DMS53 treated with DMSO at 0.1 percent for 48 hours (cell line): Measurements from ENCODE around the gene RAB8A.

ENCODE experiments used
- DNase-seq: peaks from one replicate; lab custom pipeline; 2025; ENCODE audit not compliant: unreplicated experiment; lab: John Stamatoyannopoulos, UW

RAB8A gene

DNA sequence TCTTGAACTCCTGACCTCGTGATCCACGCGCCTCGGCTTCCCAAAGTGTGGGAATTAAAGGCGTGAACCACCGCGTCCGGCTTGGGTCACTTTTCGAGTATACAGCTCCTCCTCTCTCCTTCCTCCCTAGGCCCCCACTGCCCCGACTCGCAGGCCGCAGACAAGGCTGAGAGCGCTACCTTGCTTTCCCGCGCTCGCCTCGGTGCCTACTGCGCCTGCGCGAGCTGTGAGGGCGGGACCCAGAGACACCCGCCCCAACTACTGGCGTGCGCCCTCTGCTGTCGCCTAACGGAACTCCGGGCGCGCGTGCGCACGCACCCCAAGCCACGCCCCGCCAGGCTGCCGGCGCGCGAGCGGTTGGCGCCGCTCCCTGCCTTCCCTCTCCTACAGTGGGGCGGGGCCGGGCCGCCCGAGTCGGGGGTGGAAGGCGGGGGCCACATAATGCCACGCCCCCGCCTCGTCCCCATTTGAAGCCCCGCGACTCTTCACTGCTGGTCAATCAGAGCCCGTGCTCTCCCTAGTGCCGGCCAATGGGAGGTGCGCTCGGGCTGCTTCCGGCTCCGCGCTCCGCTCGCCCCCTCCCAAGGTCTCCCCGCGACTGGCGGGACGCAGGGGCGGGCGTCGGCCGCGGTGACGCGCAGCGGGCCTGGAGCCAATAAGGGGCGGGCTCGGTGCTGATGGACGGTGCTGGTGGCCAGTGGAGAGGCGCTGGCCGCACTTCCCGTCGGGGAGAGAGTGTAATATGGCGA, at the start of gene RAB8A:
Gene RAB8A, plus strand, starts transcription at position 730 of the 749 bp plus-strand sequence. Its CDS starts 13 bp downstream, at position 743.
- peak; percentile 91 for DNase-seq

GRCh38 chr19:16061943-16062342, 49.7 kb upstream of the RAB8A start:
- DNase-seq, result no peak

GRCh38 chr19:16062789-16063188, 48.9 kb upstream of the RAB8A start:
- no peak for DNase-seq

DNA sequence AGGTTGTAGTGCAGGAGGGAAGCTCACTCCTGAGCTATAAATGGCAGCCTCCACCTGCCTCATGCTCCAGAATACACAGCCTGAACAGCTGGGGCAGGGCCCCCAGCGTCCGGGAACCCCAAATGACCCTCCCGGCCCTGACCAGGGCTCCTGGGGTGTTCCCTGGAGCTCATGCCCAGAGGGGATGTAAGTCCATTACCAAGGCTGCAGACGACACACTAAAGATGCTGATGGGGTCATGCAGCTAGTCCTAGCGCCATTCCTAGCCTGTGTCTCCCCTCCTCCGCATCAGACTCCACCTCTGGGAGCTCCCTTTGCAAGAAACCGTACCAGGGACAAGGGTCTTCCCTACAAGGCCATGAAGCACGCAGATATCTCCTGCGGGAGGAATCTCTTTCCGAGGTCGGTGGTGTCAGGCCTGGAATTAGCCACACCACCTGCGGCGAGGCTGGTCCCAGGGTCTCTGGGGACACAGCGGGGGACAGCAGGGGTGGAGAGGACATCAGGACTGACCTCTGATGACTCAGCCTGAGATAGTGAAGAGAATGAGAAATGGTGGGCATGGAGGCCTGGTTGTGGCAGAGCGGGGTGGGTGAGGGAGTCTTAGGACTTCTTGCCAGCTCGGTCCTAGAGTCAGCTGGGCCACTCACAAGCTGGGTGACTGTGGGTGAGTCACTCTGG, 47.3 kb upstream of the RAB8A start:
- DNase-seq, result no peak

DNA sequence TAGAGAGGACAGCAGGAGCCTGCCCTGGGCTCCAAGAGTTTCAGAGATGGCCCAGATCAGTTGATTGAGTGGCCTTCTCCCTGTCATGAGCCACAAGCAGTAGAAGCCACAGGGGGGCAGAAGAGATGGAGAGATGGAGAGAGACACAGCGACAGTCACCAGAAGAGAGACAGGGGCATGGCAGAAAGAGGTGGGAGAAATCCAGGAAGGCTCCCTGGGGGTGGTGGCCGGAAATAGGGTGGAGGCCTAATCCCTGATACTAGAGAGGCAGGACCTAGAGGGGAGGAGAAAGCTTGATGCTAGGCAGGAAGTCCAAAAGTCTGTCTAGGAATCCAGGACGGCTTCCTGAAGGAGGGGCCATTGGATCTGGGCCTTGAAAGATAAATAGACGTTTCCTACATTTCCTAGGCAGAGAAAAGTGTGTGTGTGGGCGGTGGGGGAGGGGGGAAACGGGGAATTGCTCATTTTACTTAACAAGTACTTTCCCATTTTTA, 45.0 kb upstream of the RAB8A start:
- DNase-seq, result no peak

DNA sequence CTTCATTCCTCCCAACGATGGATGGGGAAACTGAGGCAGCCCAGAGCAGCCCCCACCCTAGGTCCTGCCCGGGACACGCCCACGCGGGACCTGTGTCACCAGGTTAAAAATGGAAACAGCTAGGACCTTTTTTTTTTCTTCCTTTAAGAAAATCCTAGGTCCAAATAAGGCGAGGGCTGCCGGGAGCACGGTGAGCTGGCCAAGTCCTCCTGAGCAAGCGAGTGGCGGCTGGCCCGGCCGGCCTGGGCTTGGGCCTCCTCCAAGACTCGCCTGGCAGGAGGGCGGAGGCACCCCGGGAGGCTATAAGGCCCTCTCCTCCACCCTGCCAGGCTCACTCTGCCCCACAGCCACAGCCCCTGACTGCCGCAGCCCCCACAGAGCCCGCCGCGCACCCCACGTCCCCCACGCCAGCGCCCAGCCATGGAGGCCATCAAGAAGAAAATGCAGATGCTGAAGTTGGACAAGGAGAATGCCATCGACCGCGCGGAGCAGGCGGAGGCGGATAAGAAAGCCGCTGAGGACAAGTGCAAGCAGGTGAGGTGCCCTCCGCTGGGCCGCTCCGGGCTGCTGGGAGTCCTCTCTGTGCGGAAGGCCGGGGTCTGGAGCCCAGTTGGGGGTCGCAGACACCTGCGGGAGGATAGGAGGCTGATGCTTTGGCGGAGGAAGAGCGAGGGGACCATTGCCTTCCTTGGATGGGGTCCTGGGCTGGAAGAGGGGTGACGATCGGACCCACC, 44.3 kb upstream of the RAB8A start:
- no peak for DNase-seq

GRCh38 chr19:16068696-16069259, 42.9 kb upstream of the RAB8A start:
- DNase-seq, result no peak

GRCh38 chr19:16069813-16070365, 41.8 kb upstream of the RAB8A start:
- no peak for DNase-seq

DNA sequence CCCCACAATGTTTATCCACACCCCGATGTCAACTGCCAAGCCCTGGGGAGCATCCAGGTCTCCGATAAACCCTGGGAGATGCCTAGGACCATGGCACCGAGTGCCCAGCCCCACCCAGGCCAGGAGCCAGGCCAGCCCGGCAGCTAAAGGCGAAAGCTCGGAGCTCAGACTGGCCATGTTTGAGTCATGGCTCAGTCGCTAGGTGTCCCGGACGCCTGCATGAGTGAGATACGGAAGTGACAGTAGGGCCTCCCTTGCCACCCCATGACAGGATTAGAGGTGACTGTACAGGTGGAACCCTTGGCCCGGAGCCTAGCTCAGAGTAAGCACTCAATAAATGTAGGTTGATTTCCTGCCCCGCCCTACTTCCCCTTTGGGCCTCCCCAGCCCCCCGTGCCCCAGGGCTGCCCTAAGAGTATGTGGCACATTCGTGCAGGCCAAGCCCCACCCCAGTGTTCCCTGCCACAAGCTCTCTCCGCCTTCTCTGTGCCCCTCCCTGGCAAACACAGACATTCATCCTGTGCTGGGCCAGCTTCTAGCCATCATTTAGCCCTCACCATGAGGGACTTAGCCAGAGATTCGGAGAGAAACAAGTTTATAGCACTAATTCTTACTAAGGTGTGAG, 41.2 kb upstream of the RAB8A start:
- DNase-seq, result no peak

DNA sequence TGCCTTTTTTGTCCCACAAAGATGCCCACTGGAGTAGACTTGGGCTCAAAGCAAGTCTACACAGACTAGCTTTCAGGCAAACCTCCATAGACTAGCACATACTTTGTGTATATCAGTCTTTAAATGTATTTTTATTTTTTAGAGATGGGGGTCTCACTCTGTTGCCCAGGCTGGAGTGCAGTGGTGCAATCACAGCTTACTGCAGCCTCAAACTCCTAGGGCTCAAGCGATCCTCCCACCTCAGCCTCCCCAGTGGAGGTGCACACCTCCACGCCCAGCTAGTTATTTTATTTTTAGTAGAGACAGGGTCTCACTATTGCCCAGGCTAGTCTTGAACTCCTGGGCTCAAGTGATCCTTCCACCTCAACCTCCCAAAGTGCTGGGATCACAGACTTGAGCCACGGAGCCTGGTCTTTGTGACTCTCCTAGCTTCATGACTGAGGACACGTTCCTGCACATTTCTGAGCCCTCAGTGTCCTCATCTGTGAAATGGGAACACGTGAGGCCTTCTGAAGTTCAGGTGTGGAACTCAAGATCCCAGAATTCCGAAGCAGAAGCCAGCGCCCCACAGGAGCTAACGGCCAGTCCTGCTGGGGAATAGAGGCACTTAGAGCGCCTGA, 40.5 kb upstream of the RAB8A start:
- DNase-seq, result no peak

DNA sequence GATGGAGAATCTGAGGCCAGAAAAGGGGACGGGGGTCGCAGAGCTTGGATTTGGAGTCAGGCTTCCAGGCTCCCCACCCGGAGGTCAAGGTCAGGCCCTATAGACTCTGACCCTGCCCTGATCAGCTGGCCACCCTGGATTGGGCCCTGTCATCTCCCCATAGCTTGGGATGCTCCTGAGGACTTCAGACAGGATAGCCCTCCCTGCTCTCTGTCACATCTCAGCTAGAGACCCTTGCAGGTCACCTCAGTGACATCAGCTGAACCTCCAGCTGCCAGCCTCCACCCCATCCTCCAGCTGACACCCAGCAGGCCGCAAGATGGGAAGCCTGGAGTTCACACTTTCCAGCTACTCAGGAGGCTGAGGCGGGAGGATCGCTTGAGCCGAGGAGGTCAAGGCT, 38.2 kb upstream of the RAB8A start:
- no peak for DNase-seq

GRCh38 chr19:16073988-16074387, 37.7 kb upstream of the RAB8A start:
- no peak for DNase-seq

DNA sequence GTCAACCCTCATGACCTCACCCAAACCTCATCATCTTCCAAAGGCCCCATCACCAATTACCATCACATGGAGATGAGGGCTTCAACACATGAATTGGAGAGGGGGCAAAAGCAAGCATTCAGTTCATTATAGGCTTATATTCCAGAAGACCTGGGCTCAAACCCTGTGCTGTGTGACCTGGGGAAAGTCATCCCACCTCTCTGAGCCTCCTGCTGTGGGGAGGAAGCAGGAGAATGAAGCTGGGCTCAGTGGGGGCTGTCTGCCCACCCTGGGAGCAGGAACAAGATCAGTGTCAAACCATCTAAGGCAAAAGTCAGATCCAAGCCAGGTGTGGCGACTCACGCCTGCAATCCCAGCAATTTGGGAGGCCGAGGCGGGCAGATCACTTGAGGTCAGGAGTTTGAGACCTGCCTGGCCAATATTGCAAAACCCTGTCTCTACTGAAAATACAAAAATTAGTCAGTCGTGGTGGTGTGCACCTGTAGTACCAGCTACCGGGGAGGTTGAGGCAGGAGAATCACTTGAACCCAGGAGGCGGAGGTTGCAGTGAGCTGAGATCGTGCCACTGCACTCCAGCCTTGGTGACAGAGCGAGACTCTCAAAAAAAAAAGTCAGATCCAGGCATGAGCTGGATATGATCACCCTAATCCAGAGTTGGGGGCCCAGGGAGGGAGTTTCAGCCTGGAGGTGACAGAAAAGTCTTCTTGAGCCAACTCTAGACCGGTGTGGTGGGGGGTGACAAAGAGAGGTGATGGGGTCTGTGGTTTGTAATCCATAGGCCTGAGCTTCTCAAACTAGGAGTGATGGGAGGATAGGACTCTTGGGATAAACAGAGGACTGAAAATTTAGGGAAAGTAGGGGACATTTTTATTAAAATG, 37.0 kb upstream of the RAB8A start:
- DNase-seq, result no peak

- DNase-seq, result no peak
These were observed 36.1 kb upstream of the RAB8A start for GRCh38 chr19:16075430-16076153.

GRCh38 chr19:16076154-16076957, 35.3 kb upstream of the RAB8A start, which contains the start of gene TPM4:
Gene TPM4 (plus strand): TSS chr19:16076495. CDS start chr19:16076566, 71 bp downstream.
- no peak for DNase-seq

DNA sequence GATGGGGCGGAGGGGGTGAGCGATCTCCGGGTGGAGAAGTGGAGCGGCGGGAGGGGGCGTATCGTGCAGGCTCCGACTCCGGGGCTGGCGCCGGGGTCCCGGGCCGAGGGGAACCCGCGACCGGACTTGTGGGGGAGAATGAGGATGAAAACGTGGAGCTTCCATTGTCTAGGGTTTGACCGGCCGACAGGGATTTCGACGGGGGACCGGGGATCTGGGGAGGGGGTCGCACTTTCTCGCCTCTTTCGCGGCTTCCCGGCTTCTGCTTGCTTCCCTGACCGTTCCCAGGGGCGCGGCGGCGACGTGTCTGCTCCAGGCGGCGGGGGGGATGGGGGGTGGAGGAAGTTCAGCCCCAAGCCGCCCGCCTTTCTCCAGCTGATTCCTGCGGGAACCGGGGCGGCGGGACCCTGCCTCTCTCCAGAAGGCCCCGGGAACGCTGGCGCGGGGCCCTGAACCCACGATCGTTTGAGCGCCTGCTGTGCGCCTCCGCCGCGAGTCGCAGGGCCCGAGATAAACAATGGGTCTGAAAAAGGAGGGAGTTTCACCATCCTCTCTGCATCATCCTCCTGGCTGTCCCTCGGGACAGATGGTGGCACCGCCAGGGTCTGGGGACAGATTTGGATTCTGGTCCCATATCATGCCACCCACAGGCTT, 34.6 kb upstream of the RAB8A start:
- DNase-seq, result no peak
